Natural killer cell (primary cell): ENCODE measurements around the gene ZYG11A. TPM values are rescaled to one million over a fixed set of nuclear protein-coding genes. Genes with fewer than 3 reads are reported as not detected.

Experiments used
- ATAC-seq, 3 donors: fragments of 150-1000 bp in 2 of 3; fragments of 200-7000 bp in 1 of 3; cut with Tn5 transposase; 1 replicate in 1 of 3; 2 replicates in 2 of 3; pipeline ENCODE4 v1.10.0; 2021; ENCODE audit warnings: mild to moderate bottlenecking in 2 of 3, moderate library complexity in 2 of 3
- DNase-seq, 2 donors: peaks; one replicate each; pipeline versions ENCODE4 v3.0.0 to v3.0.0-alpha.2; 2013 to 2021; ENCODE audit warnings: mixed read lengths in 1 of 2
- H3K27ac ChIP-seq: one replicate; pipeline ENCODE4 v1.5.1; 2013; ENCODE audit warnings: mild to moderate bottlenecking, low read length
- H3K27me3 ChIP-seq: one replicate; pipeline ENCODE4 v1.6.1; 2013; ENCODE audit warnings: low read length; ENCODE audit not compliant: control insufficient read depth, insufficient read depth
- H3K36me3 ChIP-seq: one replicate; pipeline ENCODE4 v1.6.1; 2013; ENCODE audit warnings: low read length; ENCODE audit not compliant: control insufficient read depth, insufficient read depth
- H3K4me1 ChIP-seq: one replicate; pipeline ENCODE4 v1.6.1; 2013; ENCODE audit warnings: low read length; ENCODE audit not compliant: control insufficient read depth, insufficient read depth
- H3K4me3 ChIP-seq: one replicate; pipeline ENCODE4 v1.5.1; 2013; ENCODE audit warnings: low read length
- H3K9me3 ChIP-seq: one replicate; pipeline ENCODE4 v1.6.1; 2013; ENCODE audit warnings: low read length; ENCODE audit not compliant: control insufficient read depth, insufficient read depth
- H3K27ac Mint-ChIP-seq, 2 donors: one replicate each; pipeline ENCODE4 v1.8.0; 2022; ENCODE audit warnings: mild to moderate bottlenecking in 2 of 2, mixed read lengths in 2 of 2, moderate library complexity in 1 of 2
- H3K27me3 Mint-ChIP-seq, 2 donors: one replicate each; pipeline ENCODE4 v1.8.0; 2022; ENCODE audit warnings: low read depth in 2 of 2, mixed read lengths in 2 of 2
- H3K36me3 Mint-ChIP-seq: one replicate; pipeline ENCODE4 v1.8.0; 2022; ENCODE audit warnings: mixed read lengths
- H3K4me1 Mint-ChIP-seq, 2 donors: one replicate each; pipeline ENCODE4 v1.8.0; 2022; ENCODE audit warnings: mixed read lengths in 2 of 2
- H3K4me3 Mint-ChIP-seq: one replicate; pipeline ENCODE4 v1.8.0; 2022; ENCODE audit warnings: mild to moderate bottlenecking, moderate library complexity, mixed read lengths
- H3K9me3 Mint-ChIP-seq, 2 donors: one replicate each; pipeline ENCODE4 v1.8.0; 2022; ENCODE audit warnings: mixed read lengths in 2 of 2
- CTCF ChIP-seq: fragments of 200-600 bp; IDR thresholded peaks from one replicate; pipeline ENCODE4 v1.8.0; 2022; ENCODE audit warnings: antibody characterized with exemption
- WGBS: methylation state at CpG from one replicate; pipeline ENCODE4 v1.1.7; 2013; ENCODE audit warnings: missing lambda C conversion rate; ENCODE audit not compliant: insufficient coverage; 5-methylcytosine and 5-hydroxymethylcytosine counted together
- intact Hi-C: fragments of 100-400 bp; cut with micrococcal nuclease; formaldehyde crosslinking; loops from one replicate; pipeline ENCODE4 v1.14.2; 2022
- total RNA-seq, 4 donors: library from RNA; stranded (reverse); fragments of 120-200 nt in 1 of 4; gene quantifications; one replicate each; pipeline versions ENCODE4 v1.2.3 to v1.2.4, GENCODE V29; 2013 to 2022

Gene ZYG11A
- total RNA-seq, 3 donors from 2014 or later (not counting 1 experiment from before 2014, with no cell fraction given): 0.58 TPM; not detected in 2

- ATAC-seq (no peak), DNase-seq (no peak)
- no peaks in the 10 kb centered on the region for H3K36me3 Mint-ChIP-seq
- H3K27me3 Mint-ChIP-seq: peaks cover 0 to 3% of the 10 kb centered on the region in 2 donors
- H3K9me3 Mint-ChIP-seq: no peaks in the 10 kb centered on the region
- H3K4me1 Mint-ChIP-seq: peaks cover 19 to 22% of the 10 kb centered on the region in 2 donors
- no peak overlapping the region for H3K4me3 Mint-ChIP-seq
- H3K9me3 ChIP-seq: no peaks in the 10 kb centered on the region
- H3K27ac ChIP-seq: no peak overlapping the region
- H3K4me1 ChIP-seq: peaks cover 11% of the 10 kb centered on the region
- WGBS: 93% methylated on average over 10 of the region's 10 CpGs
- no peaks in the 10 kb centered on the region for H3K36me3 ChIP-seq
- no peak overlapping the region for H3K4me3 ChIP-seq
- intact Hi-C loops: no loop called here
- TF ChIP-seq CTCF: no peak
- H3K27ac Mint-ChIP-seq: no peak overlapping the region
- H3K27me3 ChIP-seq: no peaks in the 10 kb centered on the region
Measured at GRCh38 chr1:52916241-52916975, 73.8 kb downstream of the ZYG11A start.

- intact Hi-C loops: no loop called here
- Histone ChIP-seq H3K4me1 (peaks cover 18% of the 10 kb centered on the region), H3K27ac (no peak overlapping the region), H3K36me3 (no peaks in the 10 kb centered on the region), H3K9me3 (no peaks in the 10 kb centered on the region), H3K27me3 (no peaks in the 10 kb centered on the region), H3K4me3 (no peak overlapping the region)
- DNase-seq: no peak
- Mint-ChIP-seq H3K36me3 (no peaks in the 10 kb centered on the region), H3K27me3 (peaks cover 0 to 3% of the 10 kb centered on the region in 2 donors), H3K4me3 (no peak overlapping the region), H3K9me3 (no peaks in the 10 kb centered on the region), H3K27ac (no peak overlapping the region), H3K4me1 (peaks cover 19 to 26% of the 10 kb centered on the region in 2 donors)
- TF ChIP-seq CTCF: no peak
- no peak for ATAC-seq
- WGBS: 96% methylated on average over 4 of the region's 7 CpGs
Measured at GRCh38 chr1:52917156-52917555, 74.6 kb downstream of the ZYG11A start.

- ATAC-seq (no peak), DNase-seq (no peak)
- Mint-ChIP-seq H3K4me1 (peaks cover 19 to 26% of the 10 kb centered on the region in 2 donors), H3K4me3 (no peak overlapping the region), H3K36me3 (no peaks in the 10 kb centered on the region), H3K27me3 (peaks cover 0 to 3% of the 10 kb centered on the region in 2 donors), H3K9me3 (no peaks in the 10 kb centered on the region), H3K27ac (no peak overlapping the region)
- H3K36me3 ChIP-seq: no peaks in the 10 kb centered on the region
- no peaks in the 10 kb centered on the region for H3K9me3 ChIP-seq
- no peaks in the 10 kb centered on the region for H3K27me3 ChIP-seq
- intact Hi-C loops: no loop called here
- no peak overlapping the region for H3K4me3 ChIP-seq
- H3K27ac ChIP-seq: no peak overlapping the region
- TF ChIP-seq CTCF: no peak
- peaks cover 22% of the 10 kb centered on the region for H3K4me1 ChIP-seq
- WGBS: no CpG with 5 or more reads among the region's 1 CpG
Measured at GRCh38 chr1:52917581-52917980, 75.0 kb downstream of the ZYG11A start.

- ATAC-seq (no peak), DNase-seq (no peak)
- H3K4me1 ChIP-seq: peaks cover 24% of the 10 kb centered on the region
- H3K36me3 ChIP-seq: no peaks in the 10 kb centered on the region
- Mint-ChIP-seq H3K4me3 (no peak overlapping the region), H3K4me1 (peaks cover 19 to 26% of the 10 kb centered on the region in 2 donors), H3K27ac (no peak overlapping the region), H3K27me3 (peaks cover 0 to 3% of the 10 kb centered on the region in 2 donors), H3K9me3 (no peaks in the 10 kb centered on the region), H3K36me3 (no peaks in the 10 kb centered on the region)
- intact Hi-C loops: no loop called here
- H3K4me3 ChIP-seq: no peak overlapping the region
- no peak overlapping the region for H3K27ac ChIP-seq
- no peaks in the 10 kb centered on the region for H3K9me3 ChIP-seq
- no peaks in the 10 kb centered on the region for H3K27me3 ChIP-seq
- no peak for TF ChIP-seq CTCF
- WGBS: 91% methylated on average over 6 of the region's 6 CpGs
Measured at GRCh38 chr1:52918201-52918600, 75.6 kb downstream of the ZYG11A start.
